HG03196 (cell line): ENCODE measurements around the gene MARCHF3.
"Not testable (repeated sequence)": the region's sequence is repeated elsewhere in the genome, so short reads cannot be mapped to it uniquely, and the experiment has no call there.

ENCODE experiments used
- ATAC-seq: cut with Tn5 transposase; IDR thresholded peaks from one replicate; pipeline ENCODE4 v1.9.1; 2021; ENCODE audit not compliant: unreplicated experiment

The MARCHF3 gene, protein sequence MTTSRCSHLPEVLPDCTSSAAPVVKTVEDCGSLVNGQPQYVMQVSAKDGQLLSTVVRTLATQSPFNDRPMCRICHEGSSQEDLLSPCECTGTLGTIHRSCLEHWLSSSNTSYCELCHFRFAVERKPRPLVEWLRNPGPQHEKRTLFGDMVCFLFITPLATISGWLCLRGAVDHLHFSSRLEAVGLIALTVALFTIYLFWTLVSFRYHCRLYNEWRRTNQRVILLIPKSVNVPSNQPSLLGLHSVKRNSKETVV

DNA sequence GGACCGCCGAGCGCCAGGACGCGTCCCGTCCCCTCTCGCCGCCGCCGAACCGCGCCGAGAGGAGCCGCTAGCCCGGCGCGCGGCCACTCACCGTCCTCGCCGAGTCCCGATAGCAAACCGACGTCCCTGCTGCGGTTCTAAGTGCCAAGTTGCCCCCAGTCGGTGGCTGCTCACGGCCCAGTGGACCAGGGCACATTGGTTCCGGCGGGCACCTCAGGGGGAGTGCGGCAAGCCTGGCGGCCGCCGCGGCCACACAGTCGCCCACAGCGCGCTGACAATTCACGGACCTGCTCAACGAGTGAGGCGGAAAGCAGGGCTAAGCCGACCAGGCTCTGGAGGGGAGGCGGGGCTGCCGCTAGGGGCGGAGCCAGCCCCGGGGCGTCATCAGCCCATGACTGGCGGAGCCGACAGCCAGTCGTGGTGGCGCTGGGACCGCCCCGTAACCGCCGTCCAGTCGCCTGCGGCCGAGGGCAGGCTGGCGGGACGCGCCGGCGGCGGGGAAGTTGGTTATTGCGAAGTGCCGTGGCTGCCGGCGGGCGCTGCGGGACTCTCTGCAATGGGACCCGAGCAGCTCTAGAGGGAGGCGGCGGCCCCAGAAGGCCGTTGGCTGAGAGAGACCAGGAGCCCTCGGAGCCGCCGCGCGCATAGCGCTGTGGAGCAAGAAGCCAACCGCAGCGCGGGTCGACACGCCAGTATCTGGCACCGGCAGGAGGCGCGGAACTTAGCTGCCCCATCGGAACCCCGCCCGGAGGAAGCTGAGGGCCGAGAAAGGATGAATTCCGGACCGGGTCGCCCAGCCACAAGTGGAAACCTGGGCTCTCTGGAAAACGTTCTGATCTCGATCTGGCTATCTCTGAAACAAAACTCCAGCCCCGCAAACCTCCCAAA lies at the start of gene MARCHF3:
MARCHF3 (minus strand) TSS at position 300 of the 888 bp plus-strand sequence. CDS start 112,387 bp downstream, outside the sequence.
- ATAC-seq, result peak; percentile 94

DNA sequence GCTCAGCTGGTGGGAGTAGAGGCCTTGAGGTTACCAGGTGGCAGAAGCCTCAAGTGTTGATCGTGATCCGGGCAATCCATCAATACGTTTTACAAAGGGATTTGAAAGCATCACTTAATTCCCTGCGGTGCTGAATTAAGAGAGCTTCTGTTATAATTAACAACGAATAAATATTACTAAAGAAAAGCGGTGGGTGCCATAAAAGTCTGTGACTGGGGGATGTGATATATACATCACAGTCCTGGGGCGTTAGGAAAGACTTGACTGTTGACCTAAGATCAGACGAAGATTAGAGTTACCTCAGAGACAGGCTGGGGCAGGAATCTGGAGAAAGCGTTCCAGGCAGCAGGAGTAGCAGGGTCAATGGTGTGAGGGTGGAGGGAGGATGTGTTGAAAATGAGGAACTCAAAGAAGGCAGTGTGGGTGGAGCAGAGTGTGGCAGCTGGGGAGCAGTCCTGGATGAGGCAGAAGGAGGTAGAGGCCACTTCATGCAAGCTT lies 49.7 kb upstream of the MARCHF3 start:
- no peak for ATAC-seq

- no peak for ATAC-seq
Measured at GRCh38 chr5:127077366-127077765, 47.0 kb upstream of the MARCHF3 start.

DNA sequence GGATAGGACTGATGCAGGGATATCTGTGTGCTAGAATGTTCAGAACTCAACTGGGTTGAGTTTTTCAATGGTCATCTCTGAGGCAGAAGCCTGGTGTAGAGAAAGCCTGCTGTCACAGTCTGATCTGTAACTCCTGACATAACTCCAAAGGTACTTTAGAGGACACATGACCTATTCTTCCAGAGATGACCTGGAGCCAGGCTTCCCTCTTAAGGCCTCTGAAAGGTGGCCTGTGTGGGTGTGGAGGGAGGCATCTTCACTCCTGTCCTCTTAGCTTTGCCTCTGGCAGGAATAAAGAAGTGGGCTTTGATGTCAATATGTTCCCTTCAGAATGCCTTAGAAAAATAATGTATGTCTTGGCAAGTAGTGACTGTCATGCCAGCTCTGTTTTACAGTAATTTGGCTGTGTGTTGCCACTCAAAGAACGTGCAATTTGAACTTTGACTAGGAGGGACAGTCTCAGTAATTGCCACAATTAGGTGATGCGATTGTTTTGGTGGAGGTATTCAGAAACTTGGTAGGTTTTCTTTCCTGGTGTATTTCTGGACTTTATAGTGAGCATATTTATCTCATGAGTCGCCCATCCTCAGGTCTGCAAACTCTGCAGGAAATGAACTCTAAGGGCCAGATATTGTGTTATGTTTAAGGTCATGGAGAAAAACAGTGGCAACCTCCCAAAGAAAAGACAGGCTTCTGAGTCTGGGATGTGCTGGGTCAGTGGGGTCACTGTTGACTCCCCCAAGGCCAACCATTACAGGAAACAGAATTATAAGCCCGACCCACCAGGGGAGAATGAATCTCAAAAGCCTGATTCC lies 46.2 kb upstream of the MARCHF3 start:
- no peak for ATAC-seq

GRCh38 chr5:127074466-127074865 lies 44.1 kb upstream of the MARCHF3 start:
- no peak for ATAC-seq

DNA sequence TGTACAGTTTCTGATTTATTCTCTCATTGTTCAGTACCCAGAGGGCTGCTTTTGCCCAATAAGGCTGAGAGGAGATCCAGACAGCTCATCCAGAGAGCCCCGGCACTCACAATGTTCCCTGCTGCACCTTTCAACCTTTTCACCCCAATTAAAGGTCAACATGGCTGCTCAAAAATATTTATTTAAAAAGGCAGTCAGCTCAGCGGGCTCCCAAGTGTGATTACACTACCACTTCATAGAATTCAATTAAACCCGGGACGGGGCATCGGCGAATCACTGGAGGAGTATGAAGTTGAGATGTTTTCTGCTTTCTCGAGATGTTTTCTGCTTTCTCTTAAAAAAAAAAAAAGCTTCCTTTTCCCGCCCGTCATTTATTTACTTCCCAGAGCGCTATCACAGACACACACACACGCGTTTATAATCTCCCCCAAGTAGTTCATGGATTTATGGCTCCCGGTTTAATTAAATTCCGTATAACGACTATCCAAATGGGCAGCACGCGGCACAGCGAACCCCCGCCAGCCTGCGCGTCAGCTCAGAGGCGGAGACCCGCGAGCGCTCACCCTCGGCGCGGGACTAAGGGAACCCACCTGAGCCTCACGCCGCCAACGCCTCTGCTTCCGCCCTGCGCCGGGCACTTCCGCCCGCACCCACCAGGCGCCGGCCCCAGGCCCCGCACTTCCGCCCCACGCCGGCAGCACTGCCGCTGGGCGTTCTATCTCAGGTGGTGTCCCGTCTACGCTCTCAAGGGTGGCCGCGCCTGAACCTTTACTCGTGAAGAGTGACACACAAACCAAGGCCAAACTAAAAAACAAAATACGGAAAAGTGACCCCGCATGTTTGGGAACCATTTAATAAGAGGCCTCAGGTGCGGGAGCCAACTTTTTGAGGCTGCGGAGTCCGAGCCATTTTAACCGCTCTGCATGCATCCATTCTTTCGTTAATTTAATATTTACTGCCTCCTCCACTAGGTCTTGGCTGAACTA lies 42.8 kb upstream of the MARCHF3 start, which contains the start of gene C5orf63:
C5orf63 (minus strand) TSS at position 642 of the 986 bp plus-strand sequence. CDS start 14,507 bp downstream, outside the sequence.
- peak; percentile 98 for ATAC-seq

- ATAC-seq, result no peak
Measured at GRCh38 chr5:127070243-127070642, 39.9 kb upstream of the MARCHF3 start.

GRCh38 chr5:127068493-127069214 lies 38.3 kb upstream of the MARCHF3 start:
- no peak for ATAC-seq

DNA sequence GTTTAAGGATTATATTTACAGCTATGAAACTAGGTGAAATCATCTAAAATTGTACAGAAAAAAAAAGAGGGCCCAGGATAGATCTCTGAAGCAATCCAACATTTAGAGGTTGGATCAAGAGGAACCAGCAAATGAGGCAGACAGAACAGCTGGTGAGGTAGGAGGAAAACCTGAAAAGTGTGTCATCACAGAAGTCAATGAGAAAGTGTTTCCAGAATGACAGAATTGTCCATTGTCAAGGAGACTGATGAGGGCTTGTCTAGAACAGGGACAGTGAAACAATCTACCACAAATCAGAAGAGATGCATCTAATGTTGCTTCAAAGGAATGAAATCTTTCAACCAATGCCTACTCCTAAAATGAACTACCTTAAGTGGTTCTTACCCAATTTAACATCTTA lies 36.4 kb upstream of the MARCHF3 start:
- no peak for ATAC-seq

GRCh38 chr5:127064253-127064840 lies 34.0 kb upstream of the MARCHF3 start:
- ATAC-seq, result no peak

- ATAC-seq, result no peak
Measured at GRCh38 chr5:127063257-127063913, 33.0 kb upstream of the MARCHF3 start.

- ATAC-seq, result no peak
Measured at GRCh38 chr5:127061956-127062355, 31.6 kb upstream of the MARCHF3 start.

GRCh38 chr5:127061537-127061936 lies 31.2 kb upstream of the MARCHF3 start:
- no peak for ATAC-seq

DNA sequence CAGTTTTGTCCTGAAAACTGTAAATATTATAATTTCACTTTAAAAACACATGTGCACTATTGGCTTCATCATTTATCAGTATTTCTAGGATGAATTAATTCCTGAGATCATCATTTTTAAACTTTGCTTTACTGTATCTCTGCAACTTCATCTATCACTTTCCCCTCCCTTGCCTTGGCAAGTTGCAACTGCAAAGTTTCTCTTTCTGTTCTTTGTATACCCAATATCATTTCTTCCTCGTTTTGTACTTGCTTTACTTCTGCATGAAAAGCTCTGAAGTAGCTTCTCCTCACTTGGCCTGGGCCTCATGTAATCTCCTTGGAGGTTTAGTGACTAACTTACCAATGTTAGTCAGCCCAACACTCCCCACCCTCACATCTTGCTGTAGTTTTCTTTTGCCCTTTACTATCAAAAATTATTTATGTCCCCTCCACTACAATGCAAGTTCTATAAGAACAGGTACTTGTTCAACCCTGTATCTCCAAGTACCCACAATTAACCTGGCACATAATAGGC lies 30.2 kb upstream of the MARCHF3 start:
- ATAC-seq, result no peak

DNA sequence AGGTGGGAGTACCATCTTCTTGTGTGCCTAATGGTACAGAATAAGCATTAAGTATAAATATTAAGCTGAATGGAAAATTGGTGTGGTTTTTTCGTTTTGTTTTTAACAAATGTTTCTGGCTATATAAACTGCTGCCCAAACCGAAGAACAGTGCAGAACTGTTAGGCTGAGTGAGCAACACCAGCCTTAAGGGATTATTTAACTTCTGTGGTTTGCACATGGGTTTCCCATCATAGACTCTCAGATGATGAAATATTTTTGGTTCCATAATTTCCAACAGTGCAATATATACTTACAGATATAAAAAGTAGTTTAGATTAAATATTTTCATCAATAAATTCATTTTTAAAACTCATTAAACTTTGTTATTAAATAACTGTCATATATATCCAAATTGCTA lies 26.5 kb upstream of the MARCHF3 start:
- ATAC-seq, result no peak

DNA sequence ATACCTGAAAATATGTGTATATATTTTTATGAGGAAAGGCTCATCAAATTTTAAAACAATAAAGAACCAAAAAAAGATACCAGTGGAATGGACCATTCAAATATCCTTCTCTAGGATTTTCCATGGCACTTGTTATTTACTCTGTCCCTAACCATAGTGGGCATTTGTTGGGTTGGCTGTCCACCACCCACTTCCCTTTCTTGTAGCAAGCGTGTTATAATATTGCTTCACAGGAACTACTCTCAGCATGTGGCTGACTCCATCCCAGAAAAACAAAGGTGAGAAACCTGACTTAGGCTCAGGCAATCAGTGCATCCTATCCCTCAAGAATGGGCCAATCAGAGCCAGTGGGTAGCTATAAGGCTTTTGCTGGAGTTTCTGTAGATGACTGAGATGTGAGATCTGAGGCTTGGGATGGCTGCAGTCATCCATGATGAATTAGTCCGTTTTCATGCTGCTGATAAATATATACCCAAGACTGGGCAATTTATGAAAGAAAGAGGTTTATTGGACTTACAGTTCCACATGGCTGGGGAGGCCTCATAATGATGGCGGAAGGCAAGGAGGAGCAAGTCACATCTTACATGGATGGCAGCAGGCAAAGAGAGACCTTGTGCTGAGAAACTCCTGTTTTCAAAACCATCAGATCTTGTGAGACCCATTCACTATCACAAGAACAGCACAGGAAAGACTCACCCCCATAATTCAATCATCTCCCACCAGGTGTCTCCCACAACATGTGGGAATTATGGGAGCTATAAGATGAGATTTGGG lies 25.7 kb upstream of the MARCHF3 start:
- no peak for ATAC-seq

- not testable (repeated sequence) for ATAC-seq
Measured at GRCh38 chr5:127053551-127053950, 23.2 kb upstream of the MARCHF3 start.
